SK-MEL-5 (cell line): ENCODE measurements around the gene FECH. TPM values are rescaled to one million over a fixed set of nuclear protein-coding genes. Genes with fewer than 3 reads are reported as not detected.

Source experiments
- DNase-seq: peaks from one replicate; pipeline ENCODE4 v3.0.0-alpha.2; 2016; ENCODE audit warnings: low read depth, low spot score
- in situ Hi-C: cut with HindIII; loops from 2 replicates; pipeline ENCODE4 v1.10.0; 2016; ENCODE audit warnings: low sequenced_read_pairs, high pct_unique_total_duplicates, low pct_unique_long_range_greater_than_20kb
- total RNA-seq: library from RNA; depleted of rRNA; stranded (reverse); fragments of >200 nt; shearing (Covaris generic); gene quantifications from 2 replicates; pipeline ENCODE4 v1.2.3, GENCODE V29; 2014

Gene FECH
- total RNA-seq, 1 experiment from 2014 or later, result 41.7 TPM

- DNase-seq, result no peak
- in situ Hi-C loops, result no loop called here
Observed at GRCh38 chr18:57585855-57586250, 649 bp downstream of the FECH start.

GRCh38 chr18:57585421-57585820 lies 1.1 kb downstream of the FECH start:
- in situ Hi-C loops, result no loop called here
- peak; percentile 41 for DNase-seq

- in situ Hi-C loops, result no loop called here
- no peak for DNase-seq
Observed at GRCh38 chr18:57584444-57584843, 2.1 kb downstream of the FECH start.

- in situ Hi-C loops, result no loop called here
- no peak for DNase-seq
Observed at GRCh38 chr18:57583297-57583835, 3.1 kb downstream of the FECH start.

- peak; percentile 33 for DNase-seq
- in situ Hi-C loops, result no loop called here
Observed at GRCh38 chr18:57581301-57581934, 5.1 kb downstream of the FECH start.

GRCh38 chr18:57579934-57580333 lies 6.6 kb downstream of the FECH start:
- no peak for DNase-seq
- in situ Hi-C loops, result no loop called here

- in situ Hi-C loops, result no loop called here
- no peak for DNase-seq
Observed at GRCh38 chr18:57576316-57576715, 10.2 kb downstream of the FECH start.

GRCh38 chr18:57575542-57575941 lies 11.0 kb downstream of the FECH start:
- no peak for DNase-seq
- in situ Hi-C loops, result no loop called here

- peak; percentile 38 for DNase-seq
- in situ Hi-C loops, result no loop called here
Observed at GRCh38 chr18:57574866-57575265, 11.6 kb downstream of the FECH start.

GRCh38 chr18:57570162-57570561 lies 16.3 kb downstream of the FECH start:
- in situ Hi-C loops, result no loop called here
- no peak for DNase-seq

GRCh38 chr18:57569133-57569532 lies 17.4 kb downstream of the FECH start:
- DNase-seq, result no peak
- in situ Hi-C loops, result no loop called here

- in situ Hi-C loops, result no loop called here
- DNase-seq, result peak; percentile 69
Observed at GRCh38 chr18:57561728-57562423, 24.6 kb downstream of the FECH start.

- in situ Hi-C loops, result no loop called here
- DNase-seq, result no peak
Observed at GRCh38 chr18:57561261-57561660, 25.2 kb downstream of the FECH start.

GRCh38 chr18:57559314-57559713 lies 27.2 kb downstream of the FECH start:
- DNase-seq, result no peak
- in situ Hi-C loops, result no loop called here

GRCh38 chr18:57555134-57555533 lies 31.4 kb downstream of the FECH start:
- in situ Hi-C loops, result no loop called here

GRCh38 chr18:57550510-57550909 lies 36.0 kb downstream of the FECH start:
- no peak for DNase-seq
- in situ Hi-C loops, result no loop called here

More at GRCh38 chr18:57555134-57555533, 31.4 kb downstream of the FECH start:
- peak; percentile 8 for DNase-seq

- no peak for DNase-seq
- in situ Hi-C loops, result no loop called here
Observed at GRCh38 chr18:57547260-57547659, 39.2 kb downstream of the FECH start.

- in situ Hi-C loops, result no loop called here
- DNase-seq, result no peak
Observed at GRCh38 chr18:57544936-57545660, 41.4 kb downstream of the FECH start.
